ENCODE results near the gene AGBL4. TPM values are rescaled to one million over a fixed set of nuclear protein-coding genes. Genes with fewer than 3 reads are reported as not detected.
"Not testable (repeated sequence)": the region's sequence is repeated elsewhere in the genome, so short reads cannot be mapped to it uniquely, and the experiment has no call there.

The AGBL4 gene
- total RNA-seq, 4 donors from 2014 or later, result not detected

GRCh38 chr1:49307457-49307856 is 716.3 kb downstream of the AGBL4 start:
- Histone ChIP-seq H3K36me3 (no peaks in the 10 kb centered on the region), H3K4me1 (no peaks in the 10 kb centered on the region), H3K27me3 (no peaks in the 10 kb centered on the region), H3K9me3 (peaks cover 0 to 4% (median 0%) of the 10 kb centered on the region in 3 donors), H3K27ac (no peak overlapping the region), H3K4me3 (no peak overlapping the region)
- TF ChIP-seq, protein P1, sequence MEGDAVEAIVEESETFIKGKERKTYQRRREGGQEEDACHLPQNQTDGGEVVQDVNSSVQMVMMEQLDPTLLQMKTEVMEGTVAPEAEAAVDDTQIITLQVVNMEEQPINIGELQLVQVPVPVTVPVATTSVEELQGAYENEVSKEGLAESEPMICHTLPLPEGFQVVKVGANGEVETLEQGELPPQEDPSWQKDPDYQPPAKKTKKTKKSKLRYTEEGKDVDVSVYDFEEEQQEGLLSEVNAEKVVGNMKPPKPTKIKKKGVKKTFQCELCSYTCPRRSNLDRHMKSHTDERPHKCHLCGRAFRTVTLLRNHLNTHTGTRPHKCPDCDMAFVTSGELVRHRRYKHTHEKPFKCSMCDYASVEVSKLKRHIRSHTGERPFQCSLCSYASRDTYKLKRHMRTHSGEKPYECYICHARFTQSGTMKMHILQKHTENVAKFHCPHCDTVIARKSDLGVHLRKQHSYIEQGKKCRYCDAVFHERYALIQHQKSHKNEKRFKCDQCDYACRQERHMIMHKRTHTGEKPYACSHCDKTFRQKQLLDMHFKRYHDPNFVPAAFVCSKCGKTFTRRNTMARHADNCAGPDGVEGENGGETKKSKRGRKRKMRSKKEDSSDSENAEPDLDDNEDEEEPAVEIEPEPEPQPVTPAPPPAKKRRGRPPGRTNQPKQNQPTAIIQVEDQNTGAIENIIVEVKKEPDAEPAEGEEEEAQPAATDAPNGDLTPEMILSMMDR (IDR thresholded peaks at IDR 0.05), result no peak
- no peak for TF ChIP-seq POLR2A (IDR thresholded peaks at IDR 0.05)
- intact Hi-C loops (cut with DNase I), result no loop called here
- no peak for DNase-seq

DNA sequence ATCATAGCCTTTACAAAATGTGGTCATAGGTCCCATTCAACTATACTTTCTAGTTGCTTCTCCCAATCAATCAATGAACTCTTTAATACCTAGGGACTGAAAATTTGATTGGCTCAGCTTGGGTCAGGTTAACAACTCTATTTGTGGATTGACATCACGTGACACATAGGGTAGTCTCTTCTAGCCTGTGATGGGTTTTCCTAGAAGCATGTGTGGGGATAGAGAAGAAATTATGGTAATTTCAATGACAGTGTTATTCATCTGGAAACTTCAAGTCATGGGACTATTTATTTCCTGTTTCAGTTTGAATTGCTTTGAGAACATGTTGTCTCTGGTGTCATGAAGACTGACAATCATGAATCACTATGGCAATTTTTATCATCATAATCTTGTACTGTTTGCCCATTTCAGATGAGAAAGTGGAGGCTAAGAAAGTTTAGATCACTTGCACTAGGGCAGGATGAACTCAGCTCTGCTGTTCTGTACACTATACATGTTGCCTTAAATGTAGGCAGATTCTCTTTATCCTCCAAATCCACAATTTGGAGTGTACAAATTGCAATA is 717.2 kb downstream of the AGBL4 start:
- DNase-seq, result no peak
- Histone ChIP-seq H3K36me3 (no peaks in the 10 kb centered on the region), H3K27me3 (no peaks in the 10 kb centered on the region), H3K4me1 (no peaks in the 10 kb centered on the region), H3K4me3 (no peak overlapping the region), H3K9me3 (peaks cover 0 to 4% (median 0%) of the 10 kb centered on the region in 3 donors), H3K27ac (no peak overlapping the region)
- intact Hi-C loops (cut with DNase I), result no loop called here
- 53 to 64% methylated on average over 1 of the region's 1 CpG for WGBS, 2 donors
- no peak for TF ChIP-seq POLR2A (IDR thresholded peaks at IDR 0.05)
- TF ChIP-seq, protein P1 (IDR thresholded peaks at IDR 0.05), result no peak

DNA sequence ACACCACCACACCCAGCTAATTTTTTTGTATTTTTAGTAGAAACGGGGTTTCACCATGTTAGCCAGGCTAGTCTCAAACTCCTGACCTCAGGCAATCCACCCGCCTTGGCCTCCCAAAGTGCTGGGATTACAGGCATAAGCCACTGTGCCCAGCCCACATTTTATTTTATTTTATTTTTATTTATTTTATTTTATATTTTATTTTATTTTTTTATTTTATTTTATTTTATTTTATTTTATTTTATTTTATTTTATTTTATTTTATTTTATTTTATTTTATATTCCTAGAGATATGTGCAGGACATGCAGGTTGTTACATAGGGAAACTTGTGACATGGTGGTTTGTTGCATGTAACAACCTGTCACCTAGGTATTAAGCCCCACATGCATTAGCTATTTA is 721.4 kb downstream of the AGBL4 start:
- intact Hi-C loops (cut with DNase I); H3K27ac ChIP-seq; H3K27me3 ChIP-seq; H3K4me3 ChIP-seq; DNase-seq; H3K9me3 ChIP-seq; H3K36me3 ChIP-seq; H3K4me1 ChIP-seq: not testable (repeated sequence)
- WGBS, 2 donors, result 67 to 73% methylated on average over 2 of the region's 2 CpGs

GRCh38 chr1:49298304-49298703 is 725.5 kb downstream of the AGBL4 start:
- Histone ChIP-seq H3K36me3 (no peaks in the 10 kb centered on the region), H3K9me3 (peaks cover 0 to 2% (median 0%) of the 10 kb centered on the region in 3 donors), H3K27ac (no peak overlapping the region), H3K27me3 (no peaks in the 10 kb centered on the region), H3K4me3 (no peak overlapping the region), H3K4me1 (no peaks in the 10 kb centered on the region)
- 50 to 69% methylated on average over 2 of the region's 2 CpGs for WGBS, 2 donors
- TF ChIP-seq, protein P1 (IDR thresholded peaks at IDR 0.05), result no peak
- TF ChIP-seq POLR2A (IDR thresholded peaks at IDR 0.05), result no peak
- intact Hi-C loops (cut with DNase I), result no loop called here
- no peak for DNase-seq

DNA sequence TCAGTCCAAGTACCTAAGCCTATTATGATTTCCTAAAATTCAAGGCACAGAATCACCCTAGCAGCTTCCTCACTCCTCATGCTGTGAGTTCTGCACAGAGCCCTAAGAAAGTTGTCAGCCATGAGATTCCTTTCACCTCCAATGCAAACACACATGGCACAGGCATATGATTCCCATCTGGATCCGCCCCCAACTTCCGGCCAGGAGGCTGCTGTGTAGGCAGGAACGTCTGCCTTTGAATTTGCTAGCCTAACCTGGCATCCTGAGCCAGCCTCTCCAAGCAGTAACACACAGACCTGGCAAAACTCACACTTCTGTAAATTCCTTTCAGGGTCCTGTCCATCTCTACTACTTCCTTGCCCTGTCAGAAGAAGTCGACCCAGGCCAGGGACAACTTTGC is 726.0 kb downstream of the AGBL4 start:
- 19 to 60% methylated on average over 1 to 3 of the region's 4 CpGs for WGBS, 2 donors
- no peaks in the 10 kb centered on the region for H3K27me3 ChIP-seq
- DNase-seq, result no peak
- H3K9me3 ChIP-seq, result peaks cover 0 to 4% (median 0%) of the 10 kb centered on the region in 3 donors
- no peak overlapping the region for H3K27ac ChIP-seq
- intact Hi-C loops (cut with DNase I), result no loop called here
- no peak overlapping the region for H3K4me3 ChIP-seq
- TF ChIP-seq POLR2A (IDR thresholded peaks at IDR 0.05), result no peak
- TF ChIP-seq, protein P1 (IDR thresholded peaks at IDR 0.05), result no peak
- no peaks in the 10 kb centered on the region for H3K4me1 ChIP-seq
- no peaks in the 10 kb centered on the region for H3K36me3 ChIP-seq

GRCh38 chr1:49294539-49294938 is 729.2 kb downstream of the AGBL4 start:
- Histone ChIP-seq H3K27ac (no peak overlapping the region), H3K27me3 (no peaks in the 10 kb centered on the region), H3K4me3 (no peak overlapping the region), H3K9me3 (peaks cover 0 to 16% (median 0%) of the 10 kb centered on the region in 3 donors), H3K36me3 (no peaks in the 10 kb centered on the region), H3K4me1 (no peaks in the 10 kb centered on the region)
- whole genome bisulfite sequencing, 2 donors, result 62 to 72% methylated on average over 2 of the region's 2 CpGs
- intact Hi-C loops (cut with DNase I), result no loop called here
- DNase-seq, result no peak
- TF ChIP-seq POLR2A (IDR thresholded peaks at IDR 0.05), result no peak
- TF ChIP-seq, protein P1 (IDR thresholded peaks at IDR 0.05), result no peak
